Fibroblast of the conjunctiva (primary cell): ENCODE data around the gene PRKCA.
"Not testable (repeated sequence)": the region's sequence is repeated elsewhere in the genome, so short reads cannot be mapped to it uniquely, and the experiment has no call there.

Experiments
- DNase-seq: peaks from one replicate; pipeline ENCODE4 v3.0.0-alpha.2; 2010; ENCODE audit warnings: low read depth

Gene PRKCA

GRCh38 chr17:66684731-66685130 is 382.3 kb downstream of the PRKCA start:
- no peak for DNase-seq

GRCh38 chr17:66686601-66687000 is 384.2 kb downstream of the PRKCA start:
- DNase-seq: no peak

- no peak for DNase-seq
Measured at GRCh38 chr17:66687570-66688284, 385.3 kb downstream of the PRKCA start.

DNA sequence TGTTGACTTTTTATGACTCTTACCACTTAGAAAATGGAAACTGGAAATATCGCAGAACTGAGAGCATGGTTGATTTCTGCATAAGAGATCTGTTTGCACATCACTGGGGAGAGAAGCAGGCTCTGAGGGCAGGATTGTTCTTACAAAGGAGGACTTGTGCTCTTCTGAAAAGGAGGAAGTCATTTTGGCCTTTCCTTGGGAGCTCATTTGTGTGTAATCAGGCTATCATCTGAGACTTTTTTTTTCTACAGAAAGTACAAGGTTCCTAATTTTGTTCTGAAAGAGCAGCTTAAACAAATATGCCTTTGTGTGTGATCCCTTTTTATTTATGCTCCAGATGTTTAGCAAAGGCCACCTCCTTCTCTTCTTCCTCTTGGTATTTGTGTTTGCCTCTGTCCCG is 386.8 kb downstream of the PRKCA start:
- no peak for DNase-seq

DNA sequence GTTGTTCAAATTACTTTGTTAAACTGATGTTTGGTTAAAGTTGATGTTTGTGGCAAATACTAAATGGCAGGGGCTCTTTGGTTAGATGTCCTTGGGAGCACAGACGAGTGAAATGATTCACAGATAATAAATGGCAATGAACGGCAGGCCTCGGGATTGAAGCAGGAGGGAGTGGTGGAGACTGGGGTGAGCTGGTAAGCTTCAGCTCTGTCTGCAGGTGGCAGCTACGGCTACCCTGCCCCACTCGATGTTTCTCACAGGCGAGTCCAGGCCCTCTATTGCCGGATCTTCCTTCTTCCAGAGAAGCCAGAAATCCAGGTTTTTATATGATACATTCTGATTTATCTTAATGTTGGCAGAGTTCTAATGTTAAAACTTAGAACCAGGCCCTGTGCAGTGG is 387.8 kb downstream of the PRKCA start:
- DNase-seq: no peak

GRCh38 chr17:66691644-66692420 is 389.4 kb downstream of the PRKCA start:
- DNase-seq: peak; percentile 75

DNA sequence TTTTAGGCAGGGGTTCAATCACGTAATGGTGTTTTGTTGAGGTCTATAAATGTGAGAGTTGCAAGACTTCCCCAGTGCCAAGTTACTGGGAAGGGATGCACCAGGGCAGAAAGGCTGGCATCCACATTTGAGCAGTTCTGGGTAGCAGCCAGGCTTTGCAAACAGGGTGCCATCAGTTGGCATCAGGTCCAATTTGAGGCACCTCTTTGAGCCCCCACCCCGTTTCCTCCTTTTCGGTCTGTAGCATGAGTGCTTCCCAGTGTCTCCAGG is 389.9 kb downstream of the PRKCA start:
- DNase-seq: no peak

- no peak for DNase-seq
Measured at GRCh38 chr17:66695098-66695497, 392.7 kb downstream of the PRKCA start.

DNA sequence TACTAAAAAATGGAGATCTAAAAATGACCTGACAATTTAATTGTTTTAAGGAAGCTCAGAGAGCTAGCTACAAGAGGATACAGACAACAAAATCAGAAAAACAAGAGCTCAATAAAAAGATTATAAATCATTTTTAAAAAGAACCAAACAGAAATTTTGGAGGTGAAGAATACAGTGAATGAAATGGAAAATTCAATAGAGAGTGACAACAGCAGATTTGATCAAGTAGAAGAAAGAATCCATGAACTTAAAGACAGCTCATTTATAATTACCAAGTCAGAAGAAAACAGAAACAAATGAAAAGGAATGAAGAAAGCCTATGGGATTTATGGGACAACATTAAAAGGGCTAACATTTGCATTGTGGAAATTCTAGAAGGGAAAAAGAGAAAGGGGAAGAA is 395.9 kb downstream of the PRKCA start:
- DNase-seq: no peak

DNA sequence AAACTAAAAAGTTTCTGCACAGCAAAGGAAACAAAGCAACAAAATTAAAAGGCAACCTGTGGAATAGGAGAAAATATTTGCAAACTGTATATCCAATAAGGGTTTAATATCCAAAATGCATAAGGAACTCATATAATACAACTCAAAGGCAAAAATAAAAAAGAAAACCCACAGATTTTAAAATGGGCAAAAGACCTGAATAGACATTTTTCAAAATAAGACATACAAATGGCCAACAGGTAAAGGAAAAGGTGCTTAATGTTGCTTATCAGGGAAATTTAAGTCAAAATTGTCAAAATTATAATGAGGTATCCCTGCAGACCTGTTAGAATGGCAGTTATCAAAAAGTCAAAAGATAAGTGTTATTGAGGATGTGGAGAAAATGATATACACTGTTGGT is 399.0 kb downstream of the PRKCA start:
- DNase-seq: no peak

DNA sequence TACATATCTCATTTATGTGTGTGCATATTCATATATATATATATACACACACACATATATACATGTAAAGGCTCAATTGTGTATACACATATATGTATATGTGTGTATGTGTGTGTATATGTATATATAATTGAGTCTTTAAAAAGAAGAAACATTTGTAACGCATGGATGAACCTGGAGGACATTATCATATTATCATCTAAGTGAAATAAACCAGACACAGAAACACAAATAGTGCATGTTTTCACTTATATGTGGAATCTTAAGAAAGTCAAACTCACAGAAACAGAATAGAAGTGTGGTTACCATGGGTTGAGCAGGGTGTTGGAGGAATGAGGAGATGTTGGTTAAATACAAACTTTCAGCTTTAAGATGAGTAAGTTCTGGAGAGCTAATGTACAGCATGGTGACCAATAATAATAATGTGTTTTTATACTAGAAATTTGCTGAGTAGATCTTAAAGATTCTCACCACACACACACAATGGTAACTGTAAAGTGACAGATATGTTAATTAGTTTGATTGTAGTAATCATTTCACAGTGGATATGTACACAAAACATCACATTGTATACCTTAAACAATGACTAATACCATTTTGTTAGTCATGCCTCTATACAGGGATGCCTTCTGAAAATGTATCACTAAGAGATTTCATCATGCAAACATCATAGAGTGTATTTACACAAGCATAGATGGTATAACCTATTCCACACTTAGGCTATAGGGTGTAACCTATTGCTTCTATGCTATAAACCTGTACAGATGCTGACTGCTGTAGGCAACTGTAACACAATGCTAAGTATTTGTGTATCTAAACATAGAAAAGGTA is 399.9 kb downstream of the PRKCA start:
- DNase-seq: no peak

GRCh38 chr17:66704858-66705520 is 402.6 kb downstream of the PRKCA start:
- no peak for DNase-seq

DNA sequence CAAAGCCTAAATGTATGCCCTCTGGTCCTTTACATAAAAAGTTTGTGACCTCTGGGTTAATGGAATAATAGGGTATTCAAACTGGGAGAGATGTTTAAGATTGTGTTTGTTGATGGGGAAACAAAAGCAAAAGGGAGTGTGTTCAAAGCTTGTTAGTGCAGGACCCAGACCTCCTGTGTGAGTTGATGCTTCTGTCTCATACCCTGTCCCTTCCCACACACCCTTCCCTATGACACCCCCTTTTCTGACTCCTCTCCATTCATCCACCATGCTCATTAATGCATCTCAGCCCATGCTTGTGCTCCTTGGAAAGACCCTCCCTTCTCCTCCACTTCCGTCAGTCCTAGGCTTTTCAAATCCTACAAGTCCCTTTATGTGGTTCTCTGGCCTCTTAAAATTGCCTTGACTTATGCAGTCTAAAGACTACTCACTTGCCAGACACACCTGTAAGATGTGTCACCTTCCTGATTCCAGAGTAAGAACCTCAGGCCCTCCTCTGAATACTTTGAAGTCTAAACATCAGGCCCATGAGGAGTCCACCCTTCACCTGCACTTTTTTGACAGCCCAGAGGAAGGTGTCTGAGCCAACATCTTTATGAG is 404.5 kb downstream of the PRKCA start:
- DNase-seq: no peak

GRCh38 chr17:66711401-66711800 is 409.0 kb downstream of the PRKCA start:
- no peak for DNase-seq

DNA sequence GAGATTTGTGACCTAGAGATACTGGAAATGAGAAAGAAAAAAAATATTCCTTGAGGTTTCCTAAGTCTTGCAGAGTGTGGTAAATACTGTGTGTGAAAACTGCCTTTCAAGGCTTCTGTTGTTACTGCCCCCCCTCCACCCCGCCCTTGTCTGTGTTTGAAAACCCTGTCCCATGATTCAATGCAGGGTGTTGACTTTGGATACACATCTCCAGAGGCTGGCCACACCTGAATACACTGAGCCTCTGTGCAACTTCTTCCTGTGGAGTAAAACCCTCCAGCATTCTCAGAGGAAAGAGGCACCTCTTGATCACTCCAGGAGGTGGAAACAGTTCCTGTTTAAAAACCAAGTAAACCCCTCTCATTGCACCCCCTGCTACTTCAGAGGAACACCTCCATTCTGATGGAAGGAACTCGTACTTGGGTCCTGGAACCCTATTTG is 409.5 kb downstream of the PRKCA start:
- no peak for DNase-seq

DNA sequence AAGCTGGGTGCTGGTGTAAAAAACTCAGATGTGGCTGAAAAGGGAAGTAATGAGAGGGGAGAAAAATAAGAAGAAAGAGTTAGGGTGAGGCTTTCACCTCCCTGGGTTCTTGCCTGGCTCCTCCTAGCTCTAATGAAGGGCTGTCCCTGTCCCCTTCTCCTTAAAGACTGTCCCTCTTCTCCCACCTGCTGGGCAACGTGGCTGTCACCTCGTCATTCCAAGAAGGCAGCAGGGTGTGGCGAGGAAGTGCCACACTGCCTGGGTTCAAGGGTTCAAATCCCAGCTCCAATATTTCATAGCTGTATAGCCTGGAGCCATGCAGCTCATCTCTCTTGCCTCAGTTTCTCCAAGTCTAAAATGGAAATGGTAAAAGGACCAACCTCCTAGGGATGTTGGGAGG is 410.0 kb downstream of the PRKCA start:
- no peak for DNase-seq

GRCh38 chr17:66713021-66713532 is 410.7 kb downstream of the PRKCA start:
- not testable (repeated sequence) for DNase-seq

DNA sequence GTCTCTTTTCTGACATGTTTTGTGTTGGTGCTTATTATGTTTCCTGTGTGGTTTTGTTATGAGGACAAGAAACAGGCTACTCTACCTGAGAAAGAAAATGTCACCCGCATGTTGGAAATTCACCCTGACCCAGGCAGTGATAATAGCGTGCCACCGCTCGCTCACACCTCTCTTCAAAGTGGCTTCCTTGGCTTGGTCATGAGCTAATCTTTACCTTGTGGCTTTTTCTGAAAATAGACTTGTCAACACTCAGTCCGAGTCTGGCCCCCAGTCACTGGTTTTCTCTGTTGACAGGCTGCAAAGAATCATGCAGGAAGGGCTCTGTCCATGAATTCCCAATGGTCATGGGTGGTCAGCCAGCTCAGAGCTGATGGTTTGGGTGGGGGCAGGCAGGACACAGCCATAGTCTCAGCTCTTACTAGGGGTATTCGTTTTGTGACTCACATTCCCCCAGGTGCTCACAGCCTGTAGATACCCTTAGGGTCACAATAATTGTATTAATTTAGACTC is 411.2 kb downstream of the PRKCA start:
- DNase-seq: no peak

DNA sequence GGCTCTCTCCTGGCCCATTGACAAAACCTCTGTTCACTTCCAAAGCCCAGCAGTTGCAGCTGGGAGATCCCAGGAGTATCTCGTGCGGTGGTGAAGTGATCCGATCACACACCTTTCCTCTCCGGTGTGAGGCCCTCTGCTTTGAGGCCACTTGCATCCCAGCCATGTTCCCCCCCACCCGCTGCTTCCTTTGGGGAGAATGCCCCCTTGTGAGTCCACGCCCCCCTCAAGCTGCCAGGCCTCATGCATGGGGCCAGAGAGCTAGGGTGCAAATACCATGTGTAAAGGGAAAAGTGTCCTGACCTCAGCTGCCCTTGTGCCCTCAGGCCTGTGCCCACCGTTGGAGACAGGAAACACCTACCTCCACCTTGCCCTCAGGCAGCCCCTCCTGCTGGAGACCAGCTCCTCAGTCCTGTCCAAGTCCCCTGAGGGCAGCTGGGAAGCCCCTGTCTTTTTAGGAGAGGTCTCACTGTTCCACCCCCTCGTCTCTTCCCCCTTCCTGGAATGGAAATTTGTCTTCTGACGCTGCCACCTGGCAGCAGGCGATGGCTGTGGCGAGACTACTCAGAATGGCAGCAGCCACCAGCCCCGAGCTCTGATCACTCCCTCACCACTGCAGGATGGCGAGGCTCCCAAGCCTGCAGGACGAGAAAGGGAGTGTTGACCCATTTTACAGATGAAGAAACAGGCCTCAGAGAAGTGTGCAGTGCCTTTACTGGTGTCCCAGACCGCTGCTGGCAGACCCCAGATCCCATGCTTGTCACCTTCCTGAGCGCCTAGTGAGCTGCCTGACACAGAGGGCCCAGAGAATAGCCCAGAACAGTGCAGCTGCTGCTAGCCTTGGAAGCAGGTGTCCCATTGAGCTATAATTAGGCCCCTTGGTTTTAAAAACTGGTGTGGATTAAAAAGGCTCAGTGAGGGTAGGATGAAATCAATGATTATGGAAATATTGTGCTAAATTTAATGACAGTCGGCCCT is 411.9 kb downstream of the PRKCA start:
- DNase-seq: no peak

- no peak for DNase-seq
Measured at GRCh38 chr17:66715076-66715675, 412.8 kb downstream of the PRKCA start.
